HepG2 (cell line): Measurements from ENCODE around the gene PROX1.

Source experiments
- EZH2 ChIP-seq: conservative IDR thresholded peaks from 2 replicates; pipeline ENCODE4 v1.6.1; 2012; ENCODE audit warnings: mild to moderate bottlenecking, low read depth, low read length, moderate library complexity
- FOXJ3 ChIP-seq: sonication (generic); formaldehyde crosslinking; IDR thresholded peaks from 2 replicates; pipeline ENCODE4 v1.4.0; 2020; ENCODE audit warnings: missing genetic modification reagents, mild to moderate bottlenecking, borderline replicate concordance
- HES4 ChIP-seq: sonication (generic); formaldehyde crosslinking; IDR thresholded peaks from 2 replicates; pipeline ENCODE4 v1.9.0; 2021; ENCODE audit warnings: mild to moderate bottlenecking, missing genetic modification reagents, borderline replicate concordance
- PHF5A ChIP-seq: IDR thresholded peaks from one replicate; pipeline ENCODE4 v1.6.1; 2018; ENCODE audit warnings: low read depth, missing genetic modification reagents; ENCODE audit not compliant: unreplicated experiment
- ZNF614 ChIP-seq: IDR thresholded peaks from 2 replicates; pipeline ENCODE4 v1.6.1; 2018; ENCODE audit warnings: missing biosample characterization, missing genetic modification reagents, inconsistent platforms, borderline replicate concordance
- ZNF776 ChIP-seq: sonication (generic); formaldehyde crosslinking; IDR thresholded peaks from 2 replicates; pipeline ENCODE4 v1.4.0; 2020; ENCODE audit warnings: mild to moderate bottlenecking, missing genetic modification reagents

GRCh38 chr1:213940947-213941346 is 46.8 kb upstream of the PROX1 start:
- TF ChIP-seq PHF5A (CRISPR knock-in tag) (no peak), ZNF614 (CRISPR knock-in tag) (no peak), FOXJ3 (CRISPR knock-in tag) (peak; percentile 34; the same call in 1 of the 2 replicates), EZH2 (no peak), ZNF776 (no peak), HES4 (CRISPR knock-in tag) (no peak)
